B cell (primary cell): ENCODE results near the gene DDO.

Experiments
- EZH2 ChIP-seq: IDR thresholded peaks from 2 replicates; pipeline ENCODE4 v1.6.1; 2012; ENCODE audit warnings: borderline replicate concordance, low read depth, mild to moderate bottlenecking, moderate library complexity, low read length; ENCODE audit not compliant: insufficient read depth, poor library complexity, severe bottlenecking
- TF ChIP-seq, protein P1 (sequence below): fragments of 200-600 bp; IDR thresholded peaks from one replicate; pipeline ENCODE4 v1.8.0; 2022; ENCODE audit warnings: antibody characterized with exemption, mild to moderate bottlenecking

DNA sequence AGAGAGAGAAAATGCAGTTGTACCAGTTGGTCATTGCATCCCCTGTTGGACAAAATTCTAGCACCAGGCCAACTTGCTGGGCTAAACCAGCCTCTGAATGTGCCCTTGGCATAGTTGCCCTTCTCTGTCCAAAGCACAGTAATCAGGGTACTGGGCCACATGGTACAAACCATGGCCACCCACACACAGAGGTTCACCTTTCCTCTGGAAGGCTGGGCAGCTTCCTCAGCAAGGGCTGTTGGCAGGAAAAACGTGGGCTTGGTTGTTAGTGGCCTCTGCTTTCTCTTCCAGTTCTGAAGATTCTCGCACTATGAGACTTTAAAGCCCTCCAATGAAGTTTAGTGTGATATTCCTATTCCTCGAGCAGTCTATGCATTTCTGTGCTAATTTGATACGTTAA, 706 bp downstream of the DDO start:
- TF ChIP-seq, protein P1, sequence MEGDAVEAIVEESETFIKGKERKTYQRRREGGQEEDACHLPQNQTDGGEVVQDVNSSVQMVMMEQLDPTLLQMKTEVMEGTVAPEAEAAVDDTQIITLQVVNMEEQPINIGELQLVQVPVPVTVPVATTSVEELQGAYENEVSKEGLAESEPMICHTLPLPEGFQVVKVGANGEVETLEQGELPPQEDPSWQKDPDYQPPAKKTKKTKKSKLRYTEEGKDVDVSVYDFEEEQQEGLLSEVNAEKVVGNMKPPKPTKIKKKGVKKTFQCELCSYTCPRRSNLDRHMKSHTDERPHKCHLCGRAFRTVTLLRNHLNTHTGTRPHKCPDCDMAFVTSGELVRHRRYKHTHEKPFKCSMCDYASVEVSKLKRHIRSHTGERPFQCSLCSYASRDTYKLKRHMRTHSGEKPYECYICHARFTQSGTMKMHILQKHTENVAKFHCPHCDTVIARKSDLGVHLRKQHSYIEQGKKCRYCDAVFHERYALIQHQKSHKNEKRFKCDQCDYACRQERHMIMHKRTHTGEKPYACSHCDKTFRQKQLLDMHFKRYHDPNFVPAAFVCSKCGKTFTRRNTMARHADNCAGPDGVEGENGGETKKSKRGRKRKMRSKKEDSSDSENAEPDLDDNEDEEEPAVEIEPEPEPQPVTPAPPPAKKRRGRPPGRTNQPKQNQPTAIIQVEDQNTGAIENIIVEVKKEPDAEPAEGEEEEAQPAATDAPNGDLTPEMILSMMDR: no peak
- TF ChIP-seq EZH2: no peak
